K562 (cell line): ENCODE data around the gene ATP8A1. TPM values are rescaled to one million over a fixed set of nuclear protein-coding genes. Genes with fewer than 3 reads are reported as not detected.

Experiments used
- ATAC-seq: fragments of 200-7000 bp; cut with Tn5 transposase; 3 replicates; pipeline ENCODE4 v1.9.1; 2020; ENCODE audit warnings: moderate library complexity
- BruUV-seq: library from RNA; stranded (reverse); fragments of 400-500 nt; replicated peaks from 2 replicates; lab custom pipeline; 2021; lab: Mats Ljungman, UMichigan
- CTCF ChIA-PET: fragments of 300-600 bp; formaldehyde crosslinking; extraction: SDS; loops from one replicate; lab custom pipeline; 2021; ENCODE audit warnings: low intra/inter-chr PET ratio; lab: Yijun Ruan, JAX
- POLR2A ChIA-PET: fragments of 300-600, 350-650 bp; sonication (Branson Sonifier 250); formaldehyde crosslinking; extraction: SDS; loops from one replicate; lab custom pipeline; 2021; ENCODE audit warnings: antibody characterized with exemption, inconsistent platforms; lab: Yijun Ruan, JAX
- DNase-seq, 4 experiments: peaks; one replicate each; pipeline versions ENCODE4 v3.0.0 to v3.0.0-alpha.2; 2011 to 2018; ENCODE audit warnings: low spot score in 3 of 4, mixed read lengths in 3 of 4; ENCODE audit errors: extremely low read depth in 1 of 4
- FAIRE-seq: peaks from 2 replicates; lab custom pipeline; 2011; peaks lifted over from hg19 to GRCh38; lab: Jason Lieb, UNC
- H2AFZ ChIP-seq: 2 replicates; pipeline ENCODE4 v1.6.0; 2011; ENCODE audit warnings: low read depth, low read length, control low read depth, inconsistent platforms
- H3K27ac ChIP-seq: fragments of 200-600 bp; 3 replicates; pipeline ENCODE4 v1.8.0; 2011; ENCODE audit warnings: low read depth, mild to moderate bottlenecking, control low read depth, inconsistent platforms, low read length, moderate library complexity, mixed read lengths; ENCODE audit errors: extremely low read depth
- H3K27me3 ChIP-seq, 2 experiments: fragments of 300-600 bp in 1 of 2; 2 replicates in 1 of 2; 3 replicates in 1 of 2; pipeline versions ENCODE4 v1.6.0 to v1.8.0; 2011; ENCODE audit warnings: inconsistent platforms in 2 of 2, low read length in 2 of 2, mild to moderate bottlenecking in 1 of 2, mixed read lengths in 1 of 2, moderate library complexity in 1 of 2; ENCODE audit not compliant: control insufficient read depth in 2 of 2, insufficient read depth in 2 of 2
- H3K36me3 ChIP-seq: fragments of 300-600 bp; 3 replicates; pipeline ENCODE4 v1.8.0; 2011; ENCODE audit warnings: mild to moderate bottlenecking, low read length, inconsistent platforms; ENCODE audit not compliant: control insufficient read depth, insufficient read depth
- H3K4me1 ChIP-seq, 2 experiments: fragments of 200-600 bp in 1 of 2; replicated peaks in 1 of 2; 2 replicates in 1 of 2; 3 replicates in 1 of 2; pipeline versions ENCODE4 v1.5.1 to v1.8.0; 2011; ENCODE audit warnings: inconsistent platforms in 2 of 2, low read length in 2 of 2, mild to moderate bottlenecking in 1 of 2, mixed read lengths in 1 of 2, moderate library complexity in 1 of 2; ENCODE audit not compliant: control insufficient read depth in 2 of 2, insufficient read depth in 2 of 2
- H3K4me2 ChIP-seq: 2 replicates; pipeline ENCODE4 v1.6.1; 2011; ENCODE audit warnings: low read length, control low read depth, inconsistent platforms, mixed read lengths; ENCODE audit not compliant: insufficient read depth
- H3K4me3 ChIP-seq: fragments of 200-600 bp; sonication (generic), shearing (Covaris generic); 2 replicates; pipeline ENCODE4 v1.5.1; 2016; ENCODE audit warnings: control low read depth, inconsistent platforms
- H3K79me2 ChIP-seq: fragments of 200-600 bp; 3 replicates; pipeline ENCODE4 v1.8.0; 2011; ENCODE audit warnings: low read length, inconsistent platforms; ENCODE audit not compliant: control insufficient read depth, insufficient read depth
- H3K9ac ChIP-seq, 2 experiments: 2 replicates each; pipeline versions ENCODE4 v1.6.0 to v1.6.1; 2011; ENCODE audit warnings: low read depth in 2 of 2, low read length in 2 of 2, control low read depth in 1 of 2, inconsistent platforms in 1 of 2, mild to moderate bottlenecking in 1 of 2, mixed read lengths in 1 of 2; ENCODE audit not compliant: insufficient read depth in 1 of 2
- H3K9me1 ChIP-seq: one replicate; pipeline ENCODE4 v1.6.0; 2011; ENCODE audit warnings: inconsistent platforms, mild to moderate bottlenecking, low read length, moderate library complexity; ENCODE audit not compliant: control insufficient read depth, insufficient read depth
- H3K9me3 ChIP-seq: replicated peaks from 2 replicates; pipeline ENCODE4 v1.5.1; 2011; ENCODE audit warnings: low read depth, low read length, inconsistent platforms; ENCODE audit not compliant: control insufficient read depth, insufficient read depth
- H4K20me1 ChIP-seq: replicated peaks from 2 replicates; pipeline ENCODE4 v1.6.1; 2011; ENCODE audit warnings: low read length, inconsistent platforms, mixed read lengths; ENCODE audit not compliant: control insufficient read depth, insufficient read depth
- CBFA2T3 ChIP-seq: fragments of 450-650 bp; IDR thresholded peaks from 2 replicates; pipeline ENCODE4 v1.6.1; 2017
- CBX3 ChIP-seq, 2 experiments: IDR thresholded peaks; 1 replicate in 1 of 2; 2 replicates in 1 of 2; pipeline ENCODE4 v1.6.1; 2012; ENCODE audit warnings: inconsistent platforms in 2 of 2, low read length in 2 of 2, borderline replicate concordance in 1 of 2, control low read depth in 1 of 2
- CUX1 ChIP-seq: fragments of 200-800 bp; sonication (Bioruptor generic); IDR thresholded peaks from 2 replicates; pipeline ENCODE4 v1.6.1; 2016; ENCODE audit warnings: missing genetic modification characterization, missing compliant biosample characterization
- MEIS2 ChIP-seq: fragments of 450-650 bp; IDR thresholded peaks from 2 replicates; pipeline ENCODE4 v1.6.1; 2014; ENCODE audit warnings: mild to moderate bottlenecking; ENCODE audit not compliant: partially characterized antibody
- SIRT6 ChIP-seq: IDR thresholded peaks from one replicate; pipeline ENCODE4 v1.6.1; 2012; ENCODE audit warnings: low read depth, mild to moderate bottlenecking, control low read depth, inconsistent platforms, low read length, moderate library complexity
- SMARCC2 ChIP-seq: fragments of 450-650 bp; IDR thresholded peaks from 2 replicates; pipeline ENCODE4 v1.6.1; 2017; ENCODE audit warnings: antibody characterized with exemption, moderate library complexity, mild to moderate bottlenecking, low read depth
- TAL1 ChIP-seq: fragments of 450-650 bp; IDR thresholded peaks from 2 replicates; pipeline ENCODE4 v1.6.1; 2016; ENCODE audit warnings: mild to moderate bottlenecking
- TEAD1 ChIP-seq, 2 experiments: fragments of 450-650 bp in 1 of 2; sonication (generic) in 1 of 2; formaldehyde crosslinking; IDR thresholded peaks; 2 replicates each; pipeline versions ENCODE4 v1.4.0 to v1.8.0; 2020 to 2022; ENCODE audit warnings: mild to moderate bottlenecking in 2 of 2, missing genetic modification reagents in 1 of 2
- ZFX ChIP-seq: sonication (generic); formaldehyde crosslinking; IDR thresholded peaks from 2 replicates; pipeline ENCODE4 v1.8.0; 2022; ENCODE audit warnings: mild to moderate bottlenecking, missing genetic modification reagents, moderate library complexity
- ZMIZ1 ChIP-seq, 2 experiments: fragments of 150-350 bp in 1 of 2; IDR thresholded peaks; 2 replicates each; pipeline ENCODE4 v1.6.1; 2012 to 2016; ENCODE audit warnings: low read depth in 2 of 2, low read length in 2 of 2, mild to moderate bottlenecking in 1 of 2, moderate library complexity in 1 of 2
- WGBS: fragments of 100-300 bp; shearing (Covaris generic); methylation state at CpG from one replicate; pipeline ENCODE4 v1.1.6; 2016; ENCODE audit warnings: low coverage, mixed read lengths; ENCODE audit not compliant: insufficient coverage; ENCODE audit errors: missing lambda C conversion rate; 5-methylcytosine and 5-hydroxymethylcytosine counted together
- in situ Hi-C: fragments of 300-500 bp; cut with MboI; formaldehyde crosslinking; loops from 4 replicates; pipeline ENCODE4 v1.15.0; 2018; ENCODE audit warnings: inconsistent platforms, mixed read lengths
- intact Hi-C: fragments of 100-400 bp; cut with micrococcal nuclease; formaldehyde crosslinking; loops from 2 replicates; pipeline ENCODE4 v1.14.2; 2022
- polyA plus RNA-seq, 8 experiments: library from polyadenylated mRNA; depleted of rRNA in 4 of 8; stranded (reverse) in 5 of 8; unstranded in 3 of 8; fragments of >200 nt; fragmentation: Nextera tagmentation in 2 of 8; fragmentation: Illumina TruSeq in 1 of 8; extraction: Ambion mirVana in 2 of 8; extraction: Trizol in 1 of 8; gene quantifications; 2 replicates each; pipeline versions ENCODE4 v1.2.1 to v1.2.3, GENCODE V29; 2011 to 2014; ENCODE audit warnings: inconsistent platforms in 1 of 8, missing spikeins in 1 of 8
- total RNA-seq, 7 experiments: library from RNA; depleted of rRNA in 6 of 7; stranded (reverse); fragments of >200 nt in 6 of 7; fragmentation: Illumina TruSeq in 2 of 7; extraction: Trizol in 2 of 7; gene quantifications; 2 replicates each; pipeline versions ENCODE4 v1.2.1 to v1.2.3, GENCODE V29; 2011 to 2021; ENCODE audit warnings: low replicate concordance in 1 of 7

The ATP8A1 gene
- total and polyA plus RNA-seq, 9 of the 15 experiments (the other 6 are each of a cell fraction or from before 2014, with no cell fraction given), result 0.05 to 0.29 (median 0.07) TPM; not detected in 2

- H3K36me3 ChIP-seq, result no peaks in the 10 kb centered on the region
- H2AFZ ChIP-seq, result no peak overlapping the region
- no peak overlapping the region for H3K4me3 ChIP-seq
- CTCF ChIA-PET, result no interaction called here
- no TSS peak for BruUV-seq
- TF ChIP-seq SMARCC2, result no peak
- TF ChIP-seq CBFA2T3, result no peak
- TF ChIP-seq CBX3 (IDR thresholded peaks at IDR 0.05; ENCODE audit: borderline replicate concordance in 1 of 2, low read length in 2 of 2), result no peak
- no peak for TF ChIP-seq CUX1 (CRISPR knock-in tag)
- no peak for TF ChIP-seq ZMIZ1 (IDR thresholded peaks at IDR 0.05; ENCODE audit: low read depth in 2 of 2, low read length in 2 of 2)
- TF ChIP-seq MEIS2, result no peak
- no peak for TF ChIP-seq ZFX (CRISPR knock-in tag)
- no peak for TF ChIP-seq SIRT6
- no peak for TF ChIP-seq TEAD1 (CRISPR knock-in tag; IDR thresholded peaks at IDR 0.05)
- TF ChIP-seq TAL1, result no peak
- in situ Hi-C loops, result no loop called here
- 4% methylated on average over 2 of the region's 2 CpGs for WGBS
- H3K9me3 ChIP-seq, result no peaks in the 10 kb centered on the region
- H3K27me3 ChIP-seq, result no peaks in the 10 kb centered on the region; a peak in 1 of 5 replicates
- no peaks in the 10 kb centered on the region for H3K9me1 ChIP-seq
- no peak overlapping the region for H3K27ac ChIP-seq
- no peak for ATAC-seq
- no peaks in the 10 kb centered on the region for H4K20me1 ChIP-seq
- H3K9ac ChIP-seq, result no peak overlapping the region
- intact Hi-C loops, result no loop called here
- POLR2A ChIA-PET, result interaction anchor here (0.5 to 0.8 kb wide), 2 partner anchors 138 to 1653 kb away, joined by 3 read pairs; no protein-coding TSS in a partner anchor
- H3K4me2 ChIP-seq, result no peak overlapping the region
- no peaks in the 10 kb centered on the region for H3K79me2 ChIP-seq
- FAIRE-seq, result no peak
- no peaks in the 10 kb centered on the region for H3K4me1 ChIP-seq
- no peak for DNase-seq
These were observed 178.4 kb downstream of the ATP8A1 start for GRCh38 chr4:42478509-42478908.
